ENCODE data around the gene NRF1.

The NRF1 gene

DNA sequence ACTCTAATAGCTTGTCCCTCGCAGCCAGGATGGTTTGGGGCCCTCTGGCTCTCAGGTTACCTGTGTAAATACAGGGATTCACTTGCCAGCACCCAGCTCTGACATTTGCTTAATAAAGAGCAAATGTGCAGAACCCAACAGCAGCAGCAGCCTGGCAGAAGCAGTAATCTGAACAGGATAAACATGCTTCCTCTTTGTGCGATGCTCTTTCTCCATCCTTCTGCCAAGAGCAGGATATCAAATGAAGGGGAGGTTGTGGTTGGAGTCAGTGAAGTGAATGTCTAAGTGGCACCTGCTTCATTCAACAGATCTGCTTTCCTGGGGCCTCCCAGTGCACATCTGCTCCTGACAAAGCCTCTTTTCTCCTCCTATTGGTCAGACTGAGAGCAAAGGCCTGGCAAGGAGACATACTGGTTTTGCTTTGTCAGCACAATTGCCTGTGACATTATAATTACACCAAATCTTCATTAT is 130.3 kb downstream of the NRF1 start:
- peak; percentile 94 for DNase-seq

DNA sequence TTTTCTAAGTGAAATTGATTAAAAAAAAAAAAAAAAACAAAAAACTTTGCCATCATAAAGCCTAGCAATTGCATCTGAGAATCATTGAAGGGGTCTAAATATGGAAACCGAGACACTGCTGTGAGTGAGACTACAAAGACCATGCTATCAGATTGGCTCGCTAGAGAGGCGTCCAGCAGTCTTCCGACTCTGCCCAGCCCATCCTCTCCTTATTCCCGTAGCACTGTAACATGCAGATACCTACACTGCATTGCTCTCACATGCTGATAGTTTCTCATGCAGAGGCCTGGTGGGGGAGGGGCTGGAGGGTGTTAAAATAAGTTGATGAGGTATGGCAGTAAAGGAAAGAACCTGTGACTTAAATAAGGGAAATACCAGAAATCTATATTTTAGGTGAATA is 130.7 kb downstream of the NRF1 start:
- peak; percentile 41 for DNase-seq

DNA sequence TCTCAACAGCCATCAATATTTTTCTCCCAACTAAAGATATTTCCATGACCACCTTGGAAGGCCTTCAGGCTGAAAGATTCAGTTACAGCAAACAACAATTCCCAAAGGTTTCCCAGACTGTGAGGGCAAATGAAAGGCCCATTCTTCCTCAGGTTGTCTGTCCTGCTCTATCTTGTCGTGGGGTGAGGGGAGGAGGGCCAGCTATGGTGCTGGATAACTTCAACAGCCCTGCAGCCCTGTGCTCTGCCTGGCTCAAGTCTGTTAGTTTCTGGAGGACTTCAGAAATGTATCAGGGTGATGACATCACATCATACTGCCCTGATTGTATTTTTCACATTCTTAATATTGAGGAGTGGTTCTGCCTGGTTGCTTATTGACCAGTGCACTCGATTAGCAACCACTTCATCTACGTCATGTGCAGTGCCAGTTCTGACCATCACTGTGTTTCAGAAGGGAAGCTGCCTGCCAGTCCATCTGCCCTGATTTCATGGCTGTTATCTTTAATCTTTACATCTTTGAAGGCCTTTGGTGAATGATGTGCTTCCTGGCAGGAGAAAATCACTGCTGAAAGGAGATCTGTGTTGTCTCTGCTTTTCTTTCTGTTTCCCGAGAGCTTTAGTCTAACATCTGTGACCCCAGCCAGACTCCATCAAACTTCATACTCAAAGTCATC is 135.5 kb downstream of the NRF1 start:
- DNase-seq = no peak

DNA sequence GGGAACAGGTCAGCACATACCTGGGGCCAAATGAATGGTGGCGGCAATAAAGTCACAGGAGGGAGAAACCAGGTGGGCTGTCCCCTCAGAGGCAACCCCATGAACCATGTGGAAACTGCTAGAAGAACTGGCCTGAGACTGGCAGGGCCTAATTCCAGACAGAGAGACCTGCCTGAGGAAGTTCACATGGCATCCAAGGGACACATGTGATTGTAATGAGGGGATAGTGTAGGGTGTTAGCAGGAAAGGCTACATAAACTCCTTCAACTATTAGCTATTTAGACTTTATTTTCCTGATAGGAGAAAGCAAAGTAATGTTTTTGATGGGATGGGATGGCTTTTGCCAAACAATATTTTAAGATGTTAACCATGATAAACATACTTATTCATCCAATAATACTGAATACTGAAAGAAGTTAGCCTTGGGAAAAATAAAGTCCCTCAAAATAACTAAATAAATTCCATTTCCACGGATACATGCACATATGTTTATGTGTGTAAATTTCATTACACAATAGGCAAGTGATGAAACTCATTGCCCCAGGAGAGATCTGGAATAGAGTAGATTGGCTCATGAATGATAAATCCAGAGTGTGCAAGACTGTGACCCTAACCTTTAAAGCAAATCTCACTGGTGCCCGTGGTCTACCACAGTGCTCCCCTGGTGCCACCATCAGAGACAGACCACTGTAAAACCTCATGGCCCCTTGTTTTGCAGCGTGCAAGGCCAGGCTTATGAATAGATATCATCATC is 137.0 kb downstream of the NRF1 start:
- no peak for DNase-seq

DNA sequence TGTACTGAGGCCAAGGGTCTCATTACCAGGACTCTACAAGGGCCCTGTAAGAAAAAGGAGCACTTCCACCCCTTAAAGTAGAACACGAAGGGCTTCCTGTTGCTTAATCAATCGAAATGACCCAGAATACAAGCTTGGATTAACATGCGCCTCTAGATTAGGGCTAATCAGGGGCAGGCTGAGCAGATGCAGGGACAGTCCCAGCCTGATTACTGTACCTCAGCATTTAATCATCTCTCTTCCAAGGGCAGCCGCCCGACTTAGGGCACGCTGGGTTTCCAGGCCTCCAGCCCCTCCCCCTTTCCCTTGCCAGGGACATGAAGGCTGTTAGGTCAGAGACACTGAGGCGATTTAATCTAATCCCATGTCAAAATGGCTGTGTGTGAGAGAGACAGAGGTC is 138.6 kb downstream of the NRF1 start:
- DNase-seq = no peak

DNA sequence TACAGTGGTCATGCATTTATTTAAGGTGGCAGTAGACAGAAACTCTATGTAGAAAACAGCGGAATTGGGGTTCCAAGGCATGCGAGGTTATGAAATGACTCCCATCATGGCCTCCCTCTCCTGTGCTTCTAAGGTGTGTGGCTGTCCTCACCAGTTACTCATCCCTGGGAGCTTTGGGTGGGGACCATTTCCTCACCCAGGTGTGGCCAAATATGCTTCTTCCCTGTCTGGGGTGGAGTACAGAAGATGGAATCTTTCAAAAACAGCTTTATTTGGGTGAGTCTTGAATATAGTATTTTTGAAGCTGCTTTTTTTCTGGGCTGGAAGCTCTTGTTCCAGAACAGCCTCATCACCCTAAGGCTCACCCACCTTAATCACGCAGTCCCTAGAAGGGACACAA is 139.0 kb downstream of the NRF1 start:
- no peak for DNase-seq

DNA sequence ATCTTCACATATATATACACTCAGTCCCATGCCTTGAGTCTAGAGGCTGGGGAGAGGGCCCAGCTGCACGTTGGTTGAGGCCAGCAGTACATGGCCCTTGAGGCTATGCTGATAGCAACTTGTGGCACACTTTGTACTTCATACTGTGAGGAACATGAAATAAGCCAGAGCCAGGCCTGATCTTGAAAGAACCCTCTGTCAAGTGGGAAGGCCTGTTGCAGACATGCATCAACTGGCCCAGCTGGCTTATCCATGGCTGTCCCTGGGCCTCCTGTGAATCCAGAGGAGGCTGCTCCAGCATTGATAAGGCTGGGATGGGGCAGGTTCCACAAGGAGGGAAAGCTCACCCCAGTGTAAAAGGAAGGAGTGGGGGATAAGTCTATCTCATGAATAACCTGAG is 140.4 kb downstream of the NRF1 start:
- no peak for DNase-seq

DNA sequence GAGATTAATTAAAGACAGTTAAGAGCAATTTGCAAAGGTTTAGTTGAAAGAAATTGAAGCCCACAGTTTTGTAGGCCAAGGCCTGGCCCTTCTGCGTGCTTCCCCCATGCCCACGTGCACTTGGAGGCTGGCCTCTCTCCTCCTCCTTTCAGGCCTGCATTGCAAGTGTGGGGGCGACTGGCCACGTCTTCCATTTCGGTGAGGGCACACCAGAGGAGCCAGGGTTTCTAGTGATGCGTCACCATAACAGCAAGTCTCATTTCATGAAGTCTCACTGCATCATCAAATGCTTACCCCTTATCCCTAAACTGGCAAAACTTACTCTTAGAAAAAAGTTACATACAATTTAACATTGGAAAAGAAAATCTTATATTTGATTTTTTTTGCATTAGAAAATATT is 141.2 kb downstream of the NRF1 start:
- DNase-seq = no peak

DNA sequence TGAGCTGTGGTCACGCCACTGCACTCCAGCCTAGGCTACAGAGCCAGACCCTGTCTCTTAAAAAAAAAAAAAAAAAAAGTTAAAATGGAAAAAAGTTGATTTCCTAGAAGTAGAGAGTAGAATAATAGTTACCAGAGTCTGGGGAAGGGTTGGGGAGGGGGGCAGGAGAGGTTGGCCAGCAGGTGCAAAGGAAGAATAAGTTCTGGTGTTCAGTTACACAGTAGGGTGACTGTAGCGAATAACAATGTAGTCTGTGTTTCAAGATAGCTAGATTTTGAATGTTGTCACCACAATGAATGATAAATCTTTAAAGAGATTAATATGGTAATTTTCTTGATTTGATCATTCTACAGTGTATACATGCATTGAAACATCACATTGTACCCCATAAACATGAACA is 142.9 kb downstream of the NRF1 start:
- no peak for DNase-seq

DNA sequence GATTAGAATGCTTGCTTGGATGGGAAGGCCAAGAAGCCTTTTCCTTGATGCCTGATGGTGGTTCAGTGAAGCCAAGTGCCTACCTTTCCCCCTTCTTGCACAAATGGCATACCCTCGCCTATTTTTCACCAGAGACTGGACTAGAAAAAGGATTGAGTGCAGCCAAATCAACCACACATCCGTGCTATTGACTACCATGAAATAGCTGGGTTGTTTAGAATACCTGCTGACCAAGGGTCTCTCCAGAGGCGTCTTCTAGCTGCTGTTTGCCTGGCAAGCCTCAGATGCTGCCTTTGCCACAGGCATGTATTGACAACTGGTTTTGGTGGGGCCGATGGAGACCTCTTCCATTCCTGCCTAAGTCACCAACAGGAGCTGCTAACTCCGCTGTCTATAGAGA is 146.5 kb downstream of the NRF1 start:
- no peak for DNase-seq

DNA sequence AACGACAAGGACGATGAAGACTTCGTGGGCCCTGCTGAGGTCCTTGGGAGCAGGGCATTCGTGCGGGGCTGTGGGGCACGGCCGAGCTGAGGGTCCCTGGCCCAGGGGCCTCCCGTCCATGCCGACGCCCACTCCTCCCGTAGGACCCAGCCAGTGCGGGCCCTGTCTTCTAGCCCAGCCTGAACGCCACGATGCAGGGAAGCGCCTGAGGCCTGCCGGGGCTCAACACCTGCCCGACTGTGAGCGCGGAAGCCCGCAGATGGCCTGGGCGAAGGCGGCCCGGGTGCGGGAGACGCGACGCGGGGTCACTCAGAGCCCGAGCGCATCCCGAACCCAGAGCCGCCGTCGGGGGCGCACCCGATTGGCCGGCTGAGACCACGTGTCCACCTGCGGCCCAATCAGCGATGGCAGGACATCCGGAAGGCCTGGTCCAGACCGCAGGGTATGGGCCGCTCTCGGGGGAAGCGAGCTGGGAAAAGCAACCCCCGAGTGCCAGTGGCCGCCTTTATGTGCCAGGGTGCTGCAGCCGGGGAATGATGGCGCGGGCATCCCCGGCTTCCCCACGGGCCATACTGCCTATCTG is 151.0 kb downstream of the NRF1 start:
- no peak for DNase-seq

DNA sequence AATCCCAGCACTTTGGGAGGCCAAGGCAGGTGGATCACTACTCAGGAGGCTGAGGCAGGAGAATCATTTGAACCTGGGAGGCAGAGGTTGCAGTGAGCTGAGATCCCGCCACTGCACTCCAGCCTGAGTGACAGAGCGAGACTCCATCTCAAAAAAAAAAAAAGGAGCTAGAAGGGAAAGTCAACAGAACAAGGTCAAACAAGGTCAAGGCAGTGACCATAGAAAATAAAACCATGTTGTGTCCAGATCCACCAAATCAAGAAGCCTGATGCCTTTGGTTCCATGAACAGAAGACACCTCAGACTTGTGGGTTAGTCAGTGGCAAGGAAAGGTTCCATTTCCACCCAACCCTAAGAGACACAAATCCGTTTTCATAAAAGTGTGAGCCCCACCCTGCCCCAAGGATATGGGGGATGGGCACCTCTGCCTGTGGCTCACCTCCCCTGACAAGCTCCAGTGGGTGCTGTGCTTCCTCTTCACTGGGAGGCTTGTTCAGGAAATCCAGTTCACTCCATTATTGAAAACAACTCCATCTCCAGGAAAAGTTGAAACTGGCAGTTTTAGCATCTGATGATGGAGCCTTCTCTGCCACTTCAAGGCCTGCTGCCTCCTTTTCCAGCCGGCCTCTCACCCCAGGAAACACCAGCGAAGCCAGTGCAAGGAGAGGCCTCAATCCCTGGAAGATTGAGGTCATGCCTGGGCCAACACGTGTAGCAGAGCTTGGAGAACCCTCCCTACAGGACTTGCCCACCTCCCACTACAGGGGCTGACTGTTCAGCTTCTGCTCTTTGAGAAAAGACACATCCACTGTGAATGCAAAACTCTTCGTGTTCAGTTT is 152.9 kb downstream of the NRF1 start:
- DNase-seq = no peak

DNA sequence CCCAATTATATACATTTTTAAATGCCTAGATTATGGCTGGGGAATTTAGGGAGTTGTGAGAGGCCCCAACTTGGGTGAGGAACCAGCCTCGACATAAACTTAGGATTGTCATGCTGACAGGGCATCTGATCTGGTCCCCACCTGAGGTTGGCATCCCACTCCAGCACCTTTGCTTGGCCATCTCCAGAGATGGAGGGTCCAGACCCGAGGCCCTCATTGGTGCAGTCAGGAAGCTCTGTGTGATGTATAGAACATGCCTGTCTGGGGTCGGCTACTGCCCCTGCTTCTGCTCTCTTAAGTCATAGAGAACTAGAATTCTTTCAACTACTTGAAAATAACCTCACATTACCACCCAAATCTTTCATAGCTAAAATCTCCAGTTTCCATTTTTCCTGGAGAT is 153.8 kb downstream of the NRF1 start:
- no peak for DNase-seq

DNA sequence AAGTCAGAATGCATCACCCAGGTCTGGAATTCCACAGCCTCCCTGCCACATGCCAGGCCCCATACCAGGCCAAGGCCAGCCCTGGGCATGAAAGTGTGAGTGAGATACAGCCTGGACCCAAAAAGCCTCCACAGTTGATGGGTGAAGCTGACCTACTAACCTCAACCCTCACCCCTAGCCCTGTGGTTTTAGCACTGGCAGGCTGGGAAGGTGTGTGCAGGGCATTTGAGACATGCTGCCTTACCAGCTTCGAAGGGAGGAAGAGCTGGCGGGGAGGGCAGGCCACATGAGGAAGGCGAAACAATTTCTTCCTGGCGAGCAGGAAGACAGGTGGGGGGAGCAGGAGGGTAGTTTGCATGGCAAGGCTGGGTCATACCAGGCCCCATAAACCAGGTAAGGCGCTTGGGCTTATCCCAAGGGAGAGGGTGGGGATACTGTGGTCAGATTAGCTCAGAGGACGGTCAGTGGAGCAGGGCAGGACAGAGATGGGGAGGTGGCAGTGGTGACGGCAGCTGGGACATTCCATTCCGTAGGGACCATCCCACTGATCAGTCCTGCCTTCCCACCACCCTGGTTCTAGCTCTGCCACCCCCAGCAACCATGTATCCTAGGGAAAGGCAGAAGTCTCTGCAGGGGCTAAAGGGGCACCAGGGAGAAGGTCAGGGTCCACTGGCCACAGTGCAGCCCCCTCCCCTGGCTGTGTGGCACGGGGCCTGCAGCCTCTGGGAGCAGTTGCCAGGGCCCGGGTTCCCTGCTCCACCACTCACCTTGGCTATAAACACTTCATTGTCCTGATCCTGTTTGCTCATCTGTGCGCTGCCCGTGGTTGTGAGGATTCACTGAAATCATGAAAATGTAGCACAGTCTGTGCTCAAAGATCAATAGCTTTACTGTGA is 155.8 kb downstream of the NRF1 start:
- DNase-seq = no peak

DNA sequence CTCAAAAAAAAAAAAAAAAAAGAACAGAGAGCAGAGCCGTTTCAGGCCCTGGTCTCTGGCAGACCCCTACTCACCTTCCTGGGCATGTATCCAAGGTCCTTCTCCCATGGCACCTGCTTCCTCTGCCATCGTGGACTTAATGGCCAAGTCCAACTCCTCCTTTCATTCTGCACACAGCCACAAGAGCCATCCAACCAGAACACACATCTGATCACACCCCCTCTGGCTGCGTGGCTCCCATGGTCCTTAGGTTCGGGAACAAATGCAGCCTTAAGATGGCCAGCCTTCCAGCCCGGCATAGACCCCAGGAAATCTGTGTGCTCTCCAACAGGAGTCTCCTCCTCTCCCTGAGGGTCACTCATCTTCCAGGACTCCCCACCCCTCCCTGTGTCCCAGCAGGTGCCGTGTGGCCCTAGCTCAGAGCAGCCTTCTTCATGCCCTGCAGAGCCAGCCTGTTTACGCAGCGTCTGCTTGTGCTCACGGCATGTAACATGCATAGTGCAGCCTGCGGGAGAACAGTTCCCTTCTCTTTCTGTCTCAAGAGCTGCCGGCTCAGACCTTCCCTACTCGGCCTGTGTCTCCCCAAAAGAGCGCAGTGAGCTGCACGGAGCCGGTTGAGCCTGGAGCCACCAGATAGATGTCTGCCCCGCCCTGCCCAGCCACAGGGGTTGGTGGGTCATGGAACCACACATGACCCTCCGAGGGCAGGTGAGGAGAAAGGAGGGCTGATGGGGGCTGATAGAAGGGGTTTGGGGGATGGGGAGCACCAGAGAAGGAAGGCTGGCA is 157.3 kb downstream of the NRF1 start:
- DNase-seq = peak; percentile 80

DNA sequence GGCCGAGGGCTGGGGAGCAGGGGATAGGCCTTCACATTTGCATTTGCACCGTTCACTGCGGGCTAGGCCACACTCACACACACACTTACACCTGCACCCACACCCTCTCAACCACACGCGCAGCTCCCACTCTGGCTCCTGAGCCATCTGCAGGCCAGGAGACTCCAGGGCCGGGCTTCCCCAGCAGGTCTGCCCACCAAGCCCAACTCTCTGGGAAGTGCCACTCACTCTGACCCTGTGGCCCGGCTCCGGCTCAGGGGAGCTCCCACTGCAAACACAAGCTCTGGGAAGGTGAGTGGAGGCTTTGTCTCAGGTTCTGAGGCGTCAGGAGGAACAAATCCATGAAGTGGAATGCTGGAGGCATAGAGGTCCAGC is 157.9 kb downstream of the NRF1 start:
- no peak for DNase-seq

DNA sequence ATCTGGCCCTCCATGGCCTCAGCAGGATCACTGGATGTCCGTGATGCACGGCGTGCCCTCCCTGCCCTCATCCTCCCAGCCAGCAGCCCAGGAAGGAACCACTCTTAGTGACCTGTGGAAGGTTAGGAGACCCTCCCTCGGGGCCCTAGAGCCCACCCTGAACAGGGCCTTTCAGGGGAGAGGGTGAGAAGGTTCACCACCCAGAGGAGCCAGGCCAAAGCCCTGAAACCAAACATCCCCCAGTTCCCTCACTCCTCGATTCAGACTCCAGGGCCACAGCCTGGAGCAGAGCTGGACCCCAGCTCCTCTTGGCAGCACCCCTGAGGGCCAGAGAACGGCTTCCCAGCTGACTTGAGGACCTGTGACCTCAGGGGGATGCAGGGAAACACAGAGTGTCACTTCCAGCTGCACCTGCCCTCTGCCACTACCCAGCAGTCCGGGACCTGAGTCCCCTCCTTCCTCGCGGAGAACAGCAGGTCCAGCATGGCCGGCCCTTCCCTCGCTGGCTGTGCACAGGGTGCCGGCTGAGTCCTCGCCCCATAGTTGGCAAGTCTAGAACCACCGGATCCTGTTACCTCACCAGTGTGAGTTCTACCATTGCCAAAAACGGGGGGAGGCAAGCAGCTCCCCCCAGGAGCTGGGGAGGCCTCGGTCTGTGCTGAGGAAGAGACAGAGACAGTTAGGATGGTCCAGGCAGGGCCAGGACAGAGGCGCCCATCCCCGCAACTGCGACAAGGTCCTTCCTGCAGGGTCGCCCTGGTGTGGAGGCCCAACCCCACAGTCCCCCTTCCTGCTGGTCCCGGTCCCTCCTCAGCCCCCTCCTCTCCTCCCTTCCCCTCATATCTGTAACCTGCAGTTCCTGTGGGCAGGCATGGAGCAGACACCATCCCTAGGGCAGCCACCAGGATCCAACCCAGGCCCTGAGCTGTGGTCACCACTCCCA is 158.6 kb downstream of the NRF1 start:
- no peak for DNase-seq

DNA sequence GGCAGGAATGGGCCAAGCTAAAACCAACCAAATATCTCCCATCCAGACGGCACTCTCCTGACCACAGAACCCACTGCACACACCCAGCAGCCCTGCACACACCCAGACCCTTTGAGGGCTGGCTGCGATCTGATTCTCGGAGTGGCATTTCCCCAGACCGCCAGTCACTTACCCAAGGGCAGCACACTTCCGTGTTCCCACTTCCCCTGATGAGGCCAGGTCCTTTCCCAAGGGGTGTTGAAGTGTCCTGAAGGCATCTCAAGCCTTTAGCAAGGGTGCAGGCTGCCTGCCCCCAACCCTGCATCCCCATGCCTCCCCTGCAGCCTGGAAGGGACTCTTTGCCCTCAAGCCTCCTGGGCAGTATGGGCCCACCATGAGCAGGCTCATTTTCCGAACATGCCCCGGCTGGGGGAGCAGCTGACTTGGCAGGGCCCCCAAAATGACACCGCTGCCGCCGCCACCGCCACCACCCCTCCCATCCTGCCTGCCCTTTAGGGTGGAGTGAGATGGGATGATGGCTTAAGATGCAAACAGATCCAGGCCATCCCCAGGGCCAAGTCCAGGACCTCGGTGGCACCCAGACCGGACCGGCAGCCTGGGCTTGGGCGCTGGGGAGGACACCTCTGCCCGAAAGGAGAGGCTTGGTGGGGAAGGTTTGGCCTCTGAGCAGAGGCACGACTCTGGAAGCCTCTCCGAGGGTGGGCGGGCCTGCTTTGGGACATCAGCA is 159.8 kb downstream of the NRF1 start:
- no peak for DNase-seq

DNA sequence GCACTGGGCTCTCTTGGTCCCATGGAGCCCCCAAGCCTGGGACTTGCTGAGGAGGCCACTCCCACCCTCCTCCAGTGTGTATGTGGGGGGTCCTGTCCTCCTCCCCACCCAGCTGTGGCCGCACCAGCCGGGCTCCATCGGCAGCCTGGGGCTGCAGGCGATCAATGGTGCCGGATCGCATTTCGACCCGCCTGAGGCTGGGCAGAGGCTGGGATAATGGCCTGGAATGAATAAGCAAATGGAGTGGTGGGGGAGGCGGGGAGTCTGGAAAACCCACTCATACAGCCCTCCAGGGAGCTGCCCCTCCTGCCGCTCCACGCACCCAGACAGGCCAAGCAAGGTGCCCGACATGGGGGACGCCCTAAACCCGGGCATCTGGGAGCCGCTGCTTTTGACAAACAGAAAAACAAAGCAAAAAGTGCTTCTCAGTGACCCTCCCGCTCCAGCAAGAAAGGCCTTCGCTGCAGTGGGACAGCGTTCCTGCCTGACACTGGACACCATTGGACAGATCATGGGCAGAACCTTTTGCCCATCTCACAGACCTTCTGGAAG is 160.5 kb downstream of the NRF1 start:
- no peak for DNase-seq
